Neural cell (in vitro differentiated cells): Measurements from ENCODE around the gene DOCK4.

Experiments
- CTCF ChIP-seq: fragments of 450-650 bp; IDR thresholded peaks from 2 replicates; pipeline ENCODE4 v1.5.1; 2014; ENCODE audit warnings: antibody characterized with exemption, mild to moderate bottlenecking, moderate library complexity; ENCODE audit not compliant: poor library complexity, severe bottlenecking
- EP300 ChIP-seq: fragments of 450-650 bp; conservative IDR thresholded peaks from 2 replicates; pipeline ENCODE4 v1.6.1; 2014; ENCODE audit warnings: antibody characterized with exemption, mild to moderate bottlenecking, moderate library complexity; ENCODE audit not compliant: poor library complexity, severe bottlenecking
- EZH2 ChIP-seq: fragments of 200-600, 300-800 bp; shearing (Covaris generic), sonication (generic); IDR thresholded peaks from 2 replicates; pipeline ENCODE4 v1.6.1; 2014; ENCODE audit warnings: antibody characterized with exemption, low read length, borderline replicate concordance, mild to moderate bottlenecking; ENCODE audit not compliant: insufficient read depth, poor library complexity, severe bottlenecking
- POLR2AphosphoS5 ChIP-seq: IDR thresholded peaks from 2 replicates; pipeline ENCODE4 v1.6.1; 2012

GRCh38 chr7:111839261-111839660, 366.9 kb downstream of the DOCK4 start:
- TF ChIP-seq POLR2AphosphoS5 (no peak), CTCF (no peak), EZH2 (no peak), EP300 (no peak)
